ENCODE results near the gene SLC30A10.
"Not testable (repeated sequence)": the region's sequence is repeated elsewhere in the genome, so short reads cannot be mapped to it uniquely, and the experiment has no call there.

The SLC30A10 gene

GRCh38 chr1:219927956-219928790 lies at the start of gene SLC30A10:
TSS of gene SLC30A10 (minus strand) at chr1:219928557. CDS start at chr1:219928440, 117 bp downstream.
- peak in 3 of 14 donors; percentile 5 to 36 (median 21) for DNase-seq

GRCh38 chr1:219973213-219973612 lies 44.9 kb upstream of the SLC30A10 start:
- DNase-seq = no peak

GRCh38 chr1:219967361-219967760 lies 39.0 kb upstream of the SLC30A10 start:
- DNase-seq = no peak

GRCh38 chr1:219966071-219966349 lies 37.7 kb upstream of the SLC30A10 start:
- no peak for DNase-seq

GRCh38 chr1:219965285-219966070 lies 37.1 kb upstream of the SLC30A10 start:
- DNase-seq = no peak

GRCh38 chr1:219963432-219963831 lies 35.1 kb upstream of the SLC30A10 start:
- no peak for DNase-seq

GRCh38 chr1:219961684-219962083 lies 33.3 kb upstream of the SLC30A10 start:
- no peak for DNase-seq

- DNase-seq = no peak
These were observed 31.3 kb upstream of the SLC30A10 start for GRCh38 chr1:219959540-219960203.

GRCh38 chr1:219958875-219959417 lies 30.6 kb upstream of the SLC30A10 start:
- no peak for DNase-seq

GRCh38 chr1:219954736-219955421 lies 26.5 kb upstream of the SLC30A10 start:
- DNase-seq = no peak

- DNase-seq = no peak
These were observed 25.7 kb upstream of the SLC30A10 start for GRCh38 chr1:219954052-219954451.

- DNase-seq = no peak
These were observed 24.0 kb upstream of the SLC30A10 start for GRCh38 chr1:219952361-219952760.

- not testable (repeated sequence) for DNase-seq
These were observed 20.9 kb upstream of the SLC30A10 start for GRCh38 chr1:219949227-219949626.

GRCh38 chr1:219948766-219949165 lies 20.4 kb upstream of the SLC30A10 start:
- DNase-seq = not testable (repeated sequence)

- DNase-seq = no peak
These were observed 17.4 kb upstream of the SLC30A10 start for GRCh38 chr1:219945795-219946194.

- no peak for DNase-seq
These were observed 13.1 kb upstream of the SLC30A10 start for GRCh38 chr1:219941179-219942118.

- no peak for DNase-seq
These were observed 12.3 kb upstream of the SLC30A10 start for GRCh38 chr1:219940707-219941106.

GRCh38 chr1:219938706-219939105 lies 10.3 kb upstream of the SLC30A10 start:
- DNase-seq = no peak

- DNase-seq = not testable (repeated sequence)
These were observed 5.4 kb upstream of the SLC30A10 start for GRCh38 chr1:219933763-219934162.

GRCh38 chr1:219931033-219931432 lies 2.7 kb upstream of the SLC30A10 start:
- no peak for DNase-seq

- no peak for DNase-seq
These were observed 398 bp upstream of the SLC30A10 start for GRCh38 chr1:219928791-219929118.

Measured in C1 segment of cervical spinal cord (tissue), 14 donors.